Spleen (tissue), 7 donors: ENCODE measurements around the gene OR5AU1.

Source experiments
- POLR2A ChIP-seq, 3 donors: fragments of 450-650 bp; IDR thresholded peaks; one replicate each; pipeline ENCODE4 v1.5.1; 2017; ENCODE audit warnings: antibody characterized with exemption in 3 of 3, mild to moderate bottlenecking in 1 of 3
- TF ChIP-seq, protein P1 (sequence below), 11 experiments: fragments of 200-600 bp in 7 of 11; fragments of 450-650 bp in 4 of 11; sonication (generic) in 4 of 11; IDR thresholded peaks in 8 of 11; conservative IDR thresholded peaks in 3 of 11; 1 replicate in 7 of 11; 2 replicates in 4 of 11; pipeline versions ENCODE4 v1.4.0 to v1.8.0; 2016 to 2021; ENCODE audit warnings: antibody characterized with exemption in 11 of 11, inconsistent platforms in 4 of 11, mild to moderate bottlenecking in 1 of 11
- donor health status: DM: no; HTN: no; CAD: no; lungs with moderate emphysema.
- donor health status: DM: no; HTN: no; CAD: no.
- donor health status: DM: no; HTN: no; CAD: no.

DNA sequence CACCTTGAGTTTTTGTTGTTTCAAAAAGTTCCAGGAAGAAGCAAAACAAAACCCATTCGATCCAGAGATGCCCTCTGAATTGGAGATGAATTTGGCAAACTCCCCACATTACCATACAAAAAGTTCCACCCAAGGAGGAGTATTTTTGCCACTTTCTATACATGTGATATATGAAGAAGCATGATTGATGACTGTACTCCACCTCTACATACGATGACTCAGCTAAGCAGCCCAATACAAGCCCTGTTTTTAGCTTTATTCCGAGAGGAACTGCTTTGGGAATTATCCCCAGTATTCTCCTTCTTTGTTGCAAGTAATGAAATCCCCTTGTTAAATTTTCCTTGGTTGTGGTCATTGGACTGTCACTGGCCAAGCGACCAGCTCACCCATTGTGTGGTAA is 43.6 kb downstream of the OR5AU1 start:
- TF ChIP-seq, protein P1, sequence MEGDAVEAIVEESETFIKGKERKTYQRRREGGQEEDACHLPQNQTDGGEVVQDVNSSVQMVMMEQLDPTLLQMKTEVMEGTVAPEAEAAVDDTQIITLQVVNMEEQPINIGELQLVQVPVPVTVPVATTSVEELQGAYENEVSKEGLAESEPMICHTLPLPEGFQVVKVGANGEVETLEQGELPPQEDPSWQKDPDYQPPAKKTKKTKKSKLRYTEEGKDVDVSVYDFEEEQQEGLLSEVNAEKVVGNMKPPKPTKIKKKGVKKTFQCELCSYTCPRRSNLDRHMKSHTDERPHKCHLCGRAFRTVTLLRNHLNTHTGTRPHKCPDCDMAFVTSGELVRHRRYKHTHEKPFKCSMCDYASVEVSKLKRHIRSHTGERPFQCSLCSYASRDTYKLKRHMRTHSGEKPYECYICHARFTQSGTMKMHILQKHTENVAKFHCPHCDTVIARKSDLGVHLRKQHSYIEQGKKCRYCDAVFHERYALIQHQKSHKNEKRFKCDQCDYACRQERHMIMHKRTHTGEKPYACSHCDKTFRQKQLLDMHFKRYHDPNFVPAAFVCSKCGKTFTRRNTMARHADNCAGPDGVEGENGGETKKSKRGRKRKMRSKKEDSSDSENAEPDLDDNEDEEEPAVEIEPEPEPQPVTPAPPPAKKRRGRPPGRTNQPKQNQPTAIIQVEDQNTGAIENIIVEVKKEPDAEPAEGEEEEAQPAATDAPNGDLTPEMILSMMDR (IDR thresholded peaks at IDR 0.05 in 8 of 11, conservative IDR thresholded peaks at IDR 0.05 in 3 of 11) = no peak
- no peak for TF ChIP-seq POLR2A (IDR thresholded peaks at IDR 0.05)
